Keratinocyte (primary cell): ENCODE data around the gene PANK1. TPM values are rescaled to one million over a fixed set of nuclear protein-coding genes. Genes with fewer than 3 reads are reported as not detected.

Experiments used
- DNase-seq: peaks from one replicate; pipeline ENCODE4 v3.0.0-alpha.2; 2011; ENCODE audit warnings: low read depth, missing footprints, low spot score
- FAIRE-seq: peaks from 2 replicates; lab custom pipeline; 2011; peaks lifted over from hg19 to GRCh38; lab: Jason Lieb, UNC
- H2AFZ ChIP-seq: 2 replicates; pipeline ENCODE4 v1.6.0; 2012; ENCODE audit warnings: low read length, control low read depth, inconsistent platforms; ENCODE audit not compliant: control insufficient read depth
- H3K27ac ChIP-seq: 2 replicates; pipeline ENCODE4 v1.5.1; 2011; ENCODE audit warnings: low read length; ENCODE audit not compliant: control insufficient read depth, insufficient read depth
- H3K27me3 ChIP-seq: 3 replicates; pipeline ENCODE4 v1.6.0; 2011; ENCODE audit warnings: low read length; ENCODE audit not compliant: control insufficient read depth, insufficient read depth; ENCODE audit errors: extremely low read depth
- H3K36me3 ChIP-seq, 2 experiments: 2 replicates in 1 of 2; 3 replicates in 1 of 2; pipeline ENCODE4 v1.5.1; 2011; ENCODE audit warnings: low read length in 2 of 2, mild to moderate bottlenecking in 1 of 2; ENCODE audit not compliant: control insufficient read depth in 2 of 2, insufficient read depth in 2 of 2; ENCODE audit errors: extremely low read depth in 1 of 2
- H3K4me1 ChIP-seq: 3 replicates; pipeline ENCODE4 v1.5.1; 2011; ENCODE audit warnings: low read length; ENCODE audit not compliant: control insufficient read depth, insufficient read depth; ENCODE audit errors: extremely low read depth
- H3K4me2 ChIP-seq: 3 replicates; pipeline ENCODE4 v1.6.0; 2011; ENCODE audit warnings: low read depth, low read length; ENCODE audit not compliant: control insufficient read depth, insufficient read depth; ENCODE audit errors: extremely low read depth
- H3K4me3 ChIP-seq, 3 experiments: fragments of 200-600 bp in 1 of 3; sonication (generic) in 1 of 3; 2 replicates in 2 of 3; 3 replicates in 1 of 3; pipeline ENCODE4 v1.5.1; 2011 to 2016; ENCODE audit warnings: low read length in 3 of 3, mild to moderate bottlenecking in 3 of 3, control low read depth in 2 of 3, inconsistent platforms in 1 of 3, low read depth in 1 of 3, mixed read lengths in 1 of 3, mixed run types in 1 of 3, moderate library complexity in 1 of 3; ENCODE audit not compliant: control insufficient read depth in 2 of 3, insufficient read depth in 2 of 3; ENCODE audit errors: extremely low read depth in 1 of 3
- H3K79me2 ChIP-seq: 2 replicates; pipeline ENCODE4 v1.6.0; 2012; ENCODE audit warnings: low read length; ENCODE audit not compliant: control insufficient read depth, insufficient read depth
- H3K9ac ChIP-seq: 3 replicates; pipeline ENCODE4 v1.6.0; 2011; ENCODE audit warnings: low read length; ENCODE audit not compliant: control insufficient read depth, insufficient read depth; ENCODE audit errors: extremely low read depth
- H3K9me1 ChIP-seq: 3 replicates; pipeline ENCODE4 v1.6.0; 2011; ENCODE audit warnings: low read length; ENCODE audit not compliant: control insufficient read depth, insufficient read depth; ENCODE audit errors: extremely low read depth
- H3K9me3 ChIP-seq: 2 replicates; pipeline ENCODE4 v1.5.1; 2012; ENCODE audit warnings: low read depth, low read length; ENCODE audit not compliant: control insufficient read depth
- H4K20me1 ChIP-seq: 3 replicates; pipeline ENCODE4 v1.6.0; 2011; ENCODE audit warnings: low read length; ENCODE audit not compliant: control insufficient read depth, insufficient read depth; ENCODE audit errors: extremely low read depth
- EZH2 ChIP-seq: IDR thresholded peaks from one replicate; pipeline ENCODE4 v1.6.1; 2012; ENCODE audit warnings: inconsistent platforms, mild to moderate bottlenecking, low read length, moderate library complexity
- dilution Hi-C: fragments of 300-500 bp; cut with MboI; formaldehyde crosslinking; loops from one replicate; pipeline ENCODE4 v1.7.0; 2020; ENCODE audit warnings: low sequenced_read_pairs; ENCODE audit not compliant: extremely low pct_ligation_motif_present
- polyA plus RNA-seq, 5 experiments: library from polyadenylated mRNA; depleted of rRNA in 3 of 5; stranded (reverse) in 3 of 5; stranded (forward) in 1 of 5; unstranded in 1 of 5; fragments of >200 nt; gene quantifications; 1 replicate in 1 of 5; 2 replicates in 3 of 5; 3 replicates in 1 of 5; pipeline versions ENCODE4 v1.2.1 to v1.2.3, GENCODE V29; 2011 to 2012; ENCODE audit warnings: missing spikeins in 2 of 5, low read depth in 1 of 5, low replicate concordance in 1 of 5
- TF ChIP-seq, protein P1 (sequence below), 3 experiments: IDR thresholded peaks in 1 of 3; conservative IDR thresholded peaks in 1 of 3; optimal IDR thresholded peaks in 1 of 3; 2 replicates in 2 of 3; 3 replicates in 1 of 3; pipeline versions ENCODE3 to v1.5.1; 2011; ENCODE audit warnings: low read length in 3 of 3, mild to moderate bottlenecking in 3 of 3, moderate library complexity in 2 of 3, control low read depth in 1 of 3, inconsistent platforms in 1 of 3; ENCODE audit not compliant: insufficient read depth in 2 of 3; ENCODE audit errors: extremely low read depth in 1 of 3

The PANK1 gene
- polyA plus RNA-seq, 1 donor (not counting 4 experiments of a cell fraction or from before 2014, with no cell fraction given) = 9.5 TPM

DNA sequence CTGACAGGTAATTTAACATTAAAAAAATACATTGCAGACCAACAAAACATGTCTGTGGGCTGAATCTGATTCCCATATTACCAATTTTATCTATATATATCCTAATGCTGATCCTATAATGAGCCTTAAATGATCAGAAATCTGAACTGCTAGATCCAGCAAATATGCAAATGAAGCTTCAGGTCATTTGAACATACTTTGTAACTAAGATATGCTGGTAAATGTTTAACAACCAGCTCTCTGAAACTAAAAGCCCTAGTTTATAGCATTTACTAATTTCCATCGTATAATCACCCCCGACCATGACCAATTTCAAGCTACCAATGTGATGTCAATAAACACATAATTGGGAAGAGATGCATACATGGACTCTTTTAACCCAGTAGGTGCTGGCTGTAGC lies 42.1 kb downstream of the PANK1 start:
- no peak overlapping the region for H3K4me3 ChIP-seq
- DNase-seq (no peak), FAIRE-seq (no peak)
- no peaks in the 10 kb centered on the region for H4K20me1 ChIP-seq
- peaks cover 7 to 11% of the 10 kb centered on the region in 2 experiments for H3K36me3 ChIP-seq
- H2AFZ ChIP-seq = no peak overlapping the region
- H3K4me1 ChIP-seq = no peaks in the 10 kb centered on the region
- no peaks in the 10 kb centered on the region for H3K27me3 ChIP-seq
- H3K9me1 ChIP-seq = peaks cover 2% of the 10 kb centered on the region
- H3K79me2 ChIP-seq = no peaks in the 10 kb centered on the region
- TF ChIP-seq, protein P1, sequence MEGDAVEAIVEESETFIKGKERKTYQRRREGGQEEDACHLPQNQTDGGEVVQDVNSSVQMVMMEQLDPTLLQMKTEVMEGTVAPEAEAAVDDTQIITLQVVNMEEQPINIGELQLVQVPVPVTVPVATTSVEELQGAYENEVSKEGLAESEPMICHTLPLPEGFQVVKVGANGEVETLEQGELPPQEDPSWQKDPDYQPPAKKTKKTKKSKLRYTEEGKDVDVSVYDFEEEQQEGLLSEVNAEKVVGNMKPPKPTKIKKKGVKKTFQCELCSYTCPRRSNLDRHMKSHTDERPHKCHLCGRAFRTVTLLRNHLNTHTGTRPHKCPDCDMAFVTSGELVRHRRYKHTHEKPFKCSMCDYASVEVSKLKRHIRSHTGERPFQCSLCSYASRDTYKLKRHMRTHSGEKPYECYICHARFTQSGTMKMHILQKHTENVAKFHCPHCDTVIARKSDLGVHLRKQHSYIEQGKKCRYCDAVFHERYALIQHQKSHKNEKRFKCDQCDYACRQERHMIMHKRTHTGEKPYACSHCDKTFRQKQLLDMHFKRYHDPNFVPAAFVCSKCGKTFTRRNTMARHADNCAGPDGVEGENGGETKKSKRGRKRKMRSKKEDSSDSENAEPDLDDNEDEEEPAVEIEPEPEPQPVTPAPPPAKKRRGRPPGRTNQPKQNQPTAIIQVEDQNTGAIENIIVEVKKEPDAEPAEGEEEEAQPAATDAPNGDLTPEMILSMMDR (optimal IDR thresholded peaks at IDR 0.05 in 1 of 3, IDR thresholded peaks at IDR 0.05 in 1 of 3, conservative IDR thresholded peaks at IDR 0.05 in 1 of 3; ENCODE audit: extremely low read depth in 1 of 3, insufficient read depth in 2 of 3, low read length in 3 of 3) = no peak
- no peak for TF ChIP-seq EZH2
- H3K4me2 ChIP-seq = no peak overlapping the region
- H3K9ac ChIP-seq = no peak overlapping the region
- dilution Hi-C loops = no loop called here
- no peak overlapping the region for H3K27ac ChIP-seq
- H3K9me3 ChIP-seq = no peaks in the 10 kb centered on the region

- H3K9me3 ChIP-seq = no peaks in the 10 kb centered on the region
- peaks cover 6 to 11% of the 10 kb centered on the region in 2 experiments for H3K36me3 ChIP-seq
- FAIRE-seq (no peak), DNase-seq (no peak)
- no peak overlapping the region for H3K27ac ChIP-seq
- H3K4me2 ChIP-seq = no peak overlapping the region
- H3K4me3 ChIP-seq = no peak overlapping the region
- no peak overlapping the region for H3K9ac ChIP-seq
- H3K9me1 ChIP-seq = peaks cover 2% of the 10 kb centered on the region
- dilution Hi-C loops = no loop called here
- no peak overlapping the region for H2AFZ ChIP-seq
- H3K4me1 ChIP-seq = no peaks in the 10 kb centered on the region
- H3K27me3 ChIP-seq = no peaks in the 10 kb centered on the region
- TF ChIP-seq, protein P1 (optimal IDR thresholded peaks at IDR 0.05 in 1 of 3, IDR thresholded peaks at IDR 0.05 in 1 of 3, conservative IDR thresholded peaks at IDR 0.05 in 1 of 3; ENCODE audit: extremely low read depth in 1 of 3, insufficient read depth in 2 of 3, low read length in 3 of 3) = no peak
- no peak for TF ChIP-seq EZH2
- no peaks in the 10 kb centered on the region for H3K79me2 ChIP-seq
- H4K20me1 ChIP-seq = no peaks in the 10 kb centered on the region
Observed at GRCh38 chr10:89601728-89602361, 43.2 kb downstream of the PANK1 start.
